ENCODE data around the gene SHROOM3.
A peak's percentile ranks its signal among the peaks of the same experiment; 100 is the strongest.
"Not testable (repeated sequence)": the region's sequence is repeated elsewhere in the genome, so short reads cannot be mapped to it uniquely, and the experiment has no call there.

The SHROOM3 gene

DNA sequence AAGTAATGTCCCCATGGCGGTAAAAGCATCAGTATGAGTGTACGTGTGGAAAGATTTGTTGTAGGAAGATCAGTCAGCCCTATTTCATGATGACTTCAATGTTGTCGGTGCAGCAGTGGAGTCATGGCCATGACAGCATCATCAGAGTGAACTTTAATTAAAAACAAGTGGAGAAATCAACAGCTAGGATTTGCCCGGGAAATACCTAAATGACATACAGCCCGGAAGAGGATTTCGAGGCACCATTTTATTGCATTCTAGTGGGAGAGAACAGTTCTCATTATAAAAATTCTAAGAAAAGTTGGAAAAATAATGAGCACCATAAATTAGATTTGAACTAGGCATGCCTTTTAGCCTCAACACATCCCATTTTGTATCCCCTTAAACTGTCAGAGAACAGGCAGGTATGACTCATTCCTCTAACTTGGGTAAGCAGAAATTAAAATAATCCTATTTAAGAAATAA lies 170.1 kb downstream of the SHROOM3 start:
- H3K4me3 ChIP-seq (ENCODE audit: low read depth, low read length): no peak overlapping the region
- DNase-seq (ENCODE audit: low read depth): no peak
- TF ChIP-seq, protein P1, sequence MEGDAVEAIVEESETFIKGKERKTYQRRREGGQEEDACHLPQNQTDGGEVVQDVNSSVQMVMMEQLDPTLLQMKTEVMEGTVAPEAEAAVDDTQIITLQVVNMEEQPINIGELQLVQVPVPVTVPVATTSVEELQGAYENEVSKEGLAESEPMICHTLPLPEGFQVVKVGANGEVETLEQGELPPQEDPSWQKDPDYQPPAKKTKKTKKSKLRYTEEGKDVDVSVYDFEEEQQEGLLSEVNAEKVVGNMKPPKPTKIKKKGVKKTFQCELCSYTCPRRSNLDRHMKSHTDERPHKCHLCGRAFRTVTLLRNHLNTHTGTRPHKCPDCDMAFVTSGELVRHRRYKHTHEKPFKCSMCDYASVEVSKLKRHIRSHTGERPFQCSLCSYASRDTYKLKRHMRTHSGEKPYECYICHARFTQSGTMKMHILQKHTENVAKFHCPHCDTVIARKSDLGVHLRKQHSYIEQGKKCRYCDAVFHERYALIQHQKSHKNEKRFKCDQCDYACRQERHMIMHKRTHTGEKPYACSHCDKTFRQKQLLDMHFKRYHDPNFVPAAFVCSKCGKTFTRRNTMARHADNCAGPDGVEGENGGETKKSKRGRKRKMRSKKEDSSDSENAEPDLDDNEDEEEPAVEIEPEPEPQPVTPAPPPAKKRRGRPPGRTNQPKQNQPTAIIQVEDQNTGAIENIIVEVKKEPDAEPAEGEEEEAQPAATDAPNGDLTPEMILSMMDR (IDR thresholded peaks at IDR 0.05; ENCODE audit: insufficient read depth, low read depth, low read length, missing control alignments): no peak

DNA sequence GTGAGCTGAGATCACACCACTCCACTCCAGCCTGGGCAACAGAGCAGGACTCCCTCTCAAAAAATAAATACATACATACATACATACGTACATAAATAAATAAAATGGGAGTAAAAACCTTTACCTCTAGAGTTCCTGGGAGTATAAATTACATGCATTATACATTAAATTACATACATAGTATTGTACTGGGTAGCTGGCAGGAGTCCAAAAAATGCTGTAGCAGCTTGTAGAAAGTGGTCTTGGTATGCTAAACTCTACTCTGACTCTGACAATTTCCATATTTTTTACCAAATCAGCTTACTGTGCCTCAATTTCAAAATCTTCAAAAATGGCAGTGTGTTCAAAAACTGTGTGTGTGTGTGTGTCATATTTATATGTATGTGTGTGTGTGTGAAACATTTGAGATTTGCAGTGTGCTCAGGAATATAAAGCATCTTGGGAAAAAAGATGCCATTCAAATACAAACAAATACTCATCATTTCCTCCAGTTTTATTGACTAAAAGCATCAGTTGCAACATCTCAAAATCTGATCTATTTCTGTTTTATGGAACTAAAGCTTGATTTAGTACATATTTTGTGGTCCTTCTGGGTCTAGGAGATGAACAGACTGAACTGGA lies 171.7 kb downstream of the SHROOM3 start:
- TF ChIP-seq, protein P1 (IDR thresholded peaks at IDR 0.05; ENCODE audit: insufficient read depth, low read depth, low read length, missing control alignments): no peak
- H3K4me3 ChIP-seq (ENCODE audit: low read depth, low read length): no peak overlapping the region
- DNase-seq (ENCODE audit: low read depth): peak; percentile 25

- H3K4me3 ChIP-seq (ENCODE audit: low read depth, low read length): no peak overlapping the region
- peak; percentile 89 for DNase-seq (ENCODE audit: low read depth)
These were observed 172.3 kb downstream of the SHROOM3 start for GRCh38 chr4:76607266-76607799.

DNA sequence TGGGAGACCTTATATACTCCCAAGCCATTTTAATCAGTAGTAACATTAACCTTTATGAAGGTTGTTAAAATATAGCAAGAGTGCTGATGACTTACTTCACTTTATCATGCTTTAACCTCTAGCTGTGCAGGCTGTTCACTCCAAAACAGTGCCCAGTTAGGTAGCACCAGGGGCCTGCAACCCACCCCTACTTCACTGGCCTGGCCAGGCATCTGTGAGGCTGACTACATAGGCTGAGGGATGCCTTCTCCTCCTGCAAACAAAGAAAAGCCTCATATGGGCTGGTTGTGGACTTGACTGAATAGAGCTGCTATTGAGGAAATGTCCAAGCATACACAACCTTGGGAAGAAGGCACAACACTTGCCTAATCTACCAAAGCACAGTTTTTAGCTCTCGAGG lies 172.8 kb downstream of the SHROOM3 start:
- TF ChIP-seq, protein P1 (IDR thresholded peaks at IDR 0.05; ENCODE audit: insufficient read depth, low read depth, low read length, missing control alignments): no peak
- no peak for DNase-seq (ENCODE audit: low read depth)
- H3K4me3 ChIP-seq (ENCODE audit: low read depth, low read length): no peak overlapping the region

More at GRCh38 chr4:76607266-76607799, 172.3 kb downstream of the SHROOM3 start:
- TF ChIP-seq, protein P1 (IDR thresholded peaks at IDR 0.05; ENCODE audit: insufficient read depth, low read depth, low read length, missing control alignments): no peak

- peak; percentile 28 for DNase-seq (ENCODE audit: low read depth)
- not testable (repeated sequence) for H3K4me3 ChIP-seq (ENCODE audit: low read depth, low read length)
These were observed 173.5 kb downstream of the SHROOM3 start for GRCh38 chr4:76608549-76608948.

GRCh38 chr4:76610751-76611547 lies 175.9 kb downstream of the SHROOM3 start:
- H3K4me3 ChIP-seq (ENCODE audit: low read depth, low read length): no peak overlapping the region
- DNase-seq (ENCODE audit: low read depth): no peak

More at GRCh38 chr4:76610751-76611547, 175.9 kb downstream of the SHROOM3 start:
- TF ChIP-seq, protein P1 (IDR thresholded peaks at IDR 0.05; ENCODE audit: insufficient read depth, low read depth, low read length, missing control alignments): no peak
